Measurements from ENCODE around the gene AGXT.
A peak's percentile ranks its signal among the peaks of the same experiment; 100 is the strongest.
"Not testable (repeated sequence)": the region's sequence is repeated elsewhere in the genome, so short reads cannot be mapped to it uniquely, and the experiment has no call there.

The AGXT gene

DNA sequence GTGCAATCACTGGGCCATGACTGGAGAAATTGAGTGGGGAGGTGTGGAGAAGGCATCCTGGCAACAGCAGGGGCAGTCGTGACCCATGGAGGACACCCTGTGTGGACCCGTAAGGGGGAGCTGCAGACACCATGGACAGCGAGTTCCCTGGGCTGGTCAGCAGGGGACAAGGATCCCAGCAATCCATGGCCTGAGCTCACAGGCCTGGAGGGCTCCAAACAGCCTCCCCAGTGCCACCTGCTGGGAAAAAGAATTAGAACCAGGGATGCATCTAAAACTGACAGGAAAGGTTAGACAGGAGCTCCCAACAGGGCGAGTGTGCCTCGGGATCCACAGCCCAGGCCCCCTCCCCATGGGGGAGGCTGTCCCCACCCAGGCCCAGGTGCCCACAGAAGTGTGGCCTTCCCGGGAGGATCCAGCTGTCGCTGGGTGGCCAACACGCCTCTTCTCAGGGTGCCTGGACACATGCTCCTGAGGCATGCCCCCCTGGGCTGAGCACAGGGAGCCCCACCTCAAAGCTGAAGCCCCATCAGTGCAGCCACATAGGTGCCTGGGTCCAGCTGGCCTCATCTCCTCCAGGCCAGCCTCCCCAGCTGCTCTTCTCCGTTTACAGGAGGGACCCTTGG, 28.1 kb upstream of the AGXT start:
- peak; percentile 25 for DNase-seq

GRCh38 chr2:240846309-240846708, 22.3 kb upstream of the AGXT start:
- not testable (repeated sequence) for DNase-seq

GRCh38 chr2:240846873-240847595, 21.6 kb upstream of the AGXT start:
- no peak for DNase-seq

- DNase-seq, result no peak
These were observed 20.8 kb upstream of the AGXT start for GRCh38 chr2:240847817-240848216.

DNA sequence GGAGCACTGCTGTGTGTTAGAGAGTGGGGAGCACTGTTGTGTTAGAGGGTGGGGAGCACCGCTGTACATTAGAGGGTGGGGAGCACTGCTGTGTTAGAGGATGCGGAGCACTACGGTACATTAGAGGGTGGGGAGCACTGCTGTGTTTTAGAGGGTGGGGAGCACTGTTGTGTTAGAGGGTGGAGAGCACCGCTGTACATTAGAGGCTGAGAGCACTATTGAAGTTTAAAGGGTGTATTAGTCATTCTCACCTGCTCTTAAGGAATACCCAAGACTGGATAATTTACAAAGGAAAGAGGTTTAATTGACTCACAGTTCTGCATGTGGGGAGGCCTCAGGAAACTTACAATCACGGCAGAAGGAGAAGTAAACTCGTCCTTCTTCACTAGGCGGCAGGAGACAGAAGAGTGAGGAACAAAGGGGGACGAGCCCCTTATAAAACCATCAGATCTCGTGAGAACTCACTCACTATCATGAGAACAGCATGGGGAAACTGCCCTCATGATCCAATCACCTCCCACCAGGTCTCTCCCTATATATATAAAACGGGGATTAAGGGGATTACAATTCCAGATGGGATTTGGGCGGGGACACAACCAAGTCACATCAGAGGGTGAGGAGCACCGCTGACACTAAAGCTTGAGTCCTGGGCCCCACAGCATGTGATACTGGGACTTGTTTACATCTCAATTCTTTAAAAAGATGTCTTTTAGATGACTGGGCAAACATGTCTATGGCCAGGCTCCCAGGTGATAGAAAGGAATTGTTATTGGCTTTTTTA, 19.5 kb upstream of the AGXT start:
- DNase-seq, result no peak

GRCh38 chr2:240850026-240850425, 18.6 kb upstream of the AGXT start:
- DNase-seq, result no peak

DNA sequence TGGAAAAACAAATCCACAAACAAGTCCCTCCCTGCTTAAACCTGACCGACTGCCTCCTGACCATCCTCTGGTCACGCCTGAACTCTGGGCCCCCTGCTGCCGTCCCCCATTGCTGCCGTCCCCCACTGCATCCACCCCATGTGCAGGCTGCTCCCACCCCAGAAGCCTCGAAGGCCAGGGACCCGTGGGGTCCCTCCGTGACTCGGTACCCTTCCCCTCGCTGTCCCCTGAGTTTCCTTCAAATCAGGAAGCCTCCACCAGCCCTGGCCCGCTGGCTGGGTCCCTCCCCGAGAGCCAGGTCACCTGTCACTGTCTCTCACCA, 17.9 kb upstream of the AGXT start:
- no peak for DNase-seq

- DNase-seq, result peak; percentile 38
These were observed 17.3 kb upstream of the AGXT start for GRCh38 chr2:240851078-240851991.

DNA sequence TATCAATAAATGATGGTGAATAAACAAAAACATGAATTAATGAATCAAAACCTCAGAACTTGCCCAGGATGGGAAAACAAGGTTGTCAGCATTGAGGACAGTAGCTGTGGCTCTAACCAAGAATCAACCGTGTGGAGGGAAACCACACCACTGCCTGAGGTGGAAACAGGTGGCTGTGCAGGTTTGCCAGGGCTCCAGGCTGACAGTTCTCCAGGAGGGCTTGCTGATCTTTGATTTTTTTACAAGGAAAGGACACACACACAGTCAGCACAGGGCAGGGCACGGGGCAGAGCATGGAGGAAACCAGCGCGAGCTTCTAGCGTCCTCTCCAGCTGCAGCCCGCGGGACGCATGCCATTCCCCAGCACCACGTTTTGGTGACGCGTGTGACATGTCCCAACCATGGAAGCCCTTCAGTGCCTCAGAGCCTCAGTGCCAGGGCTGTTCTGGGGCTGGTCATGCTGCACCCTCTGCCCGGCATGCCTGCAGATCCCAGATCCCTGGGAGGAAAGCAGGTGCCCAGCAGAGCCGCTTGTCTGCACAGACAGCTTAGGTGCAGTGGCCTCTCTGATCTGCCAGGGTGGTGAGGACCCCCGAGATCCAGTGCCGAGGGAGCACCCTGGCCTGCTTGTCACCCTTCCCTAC, 15.8 kb upstream of the AGXT start:
- DNase-seq, result no peak

DNA sequence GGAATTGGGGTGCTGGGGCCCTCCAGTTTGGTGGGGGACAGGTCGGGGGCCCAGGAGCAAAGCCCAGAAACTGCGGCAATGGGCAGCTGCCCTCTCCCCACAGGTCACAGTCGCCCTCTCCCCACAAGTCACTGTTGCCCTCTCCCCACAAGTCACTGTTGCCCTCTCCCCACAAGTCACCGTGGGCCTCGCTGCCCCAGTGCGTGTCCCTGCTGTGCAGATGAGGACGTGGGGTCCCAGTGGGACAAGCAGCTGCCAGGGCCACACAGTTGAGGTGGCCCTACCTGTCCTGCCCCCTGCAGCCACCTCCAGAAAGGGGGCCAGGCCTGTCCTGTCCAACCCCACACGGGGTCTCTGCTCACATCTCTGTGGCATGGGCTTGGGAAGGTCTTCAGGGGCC, 13.0 kb upstream of the AGXT start:
- no peak for DNase-seq

DNA sequence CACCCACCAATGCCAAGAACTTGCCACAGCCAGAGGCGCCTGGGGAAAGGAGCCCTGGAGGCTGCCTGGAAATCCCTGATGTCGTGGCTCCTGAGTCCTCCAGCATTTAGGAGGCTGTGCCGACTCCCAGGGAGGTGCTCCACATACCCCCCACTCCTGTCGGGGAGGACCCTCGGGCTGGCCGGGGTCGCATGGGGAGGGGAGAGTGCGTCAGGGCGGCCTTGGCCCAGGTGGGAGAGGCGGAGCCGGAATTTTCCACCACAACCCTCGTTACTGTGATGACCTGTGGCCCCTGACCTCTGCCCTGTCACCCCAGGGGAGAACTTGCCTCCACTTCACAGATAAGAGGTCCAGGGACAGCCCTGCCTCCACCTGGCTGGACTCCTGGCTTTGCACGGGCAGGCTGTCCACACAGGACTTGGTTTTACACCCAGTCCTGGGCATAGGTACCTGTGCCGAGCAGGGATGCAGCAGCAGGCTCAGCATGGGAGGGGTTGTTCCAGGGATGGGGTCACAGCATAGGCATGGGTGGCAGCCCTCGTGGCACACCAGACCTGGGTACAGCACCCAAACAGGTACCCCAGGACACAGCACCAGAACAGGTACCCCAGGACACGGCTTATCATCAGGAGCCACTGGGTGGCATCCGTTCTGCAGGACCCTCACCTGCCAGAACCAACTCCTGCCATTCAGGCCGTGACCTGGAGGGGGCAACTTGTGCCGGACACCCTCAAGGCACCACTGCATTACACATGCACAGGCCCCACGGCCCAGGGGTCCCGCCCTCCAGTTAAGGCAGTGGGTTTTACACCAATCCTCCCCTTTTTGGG, 12.3 kb upstream of the AGXT start:
- no peak for DNase-seq

DNA sequence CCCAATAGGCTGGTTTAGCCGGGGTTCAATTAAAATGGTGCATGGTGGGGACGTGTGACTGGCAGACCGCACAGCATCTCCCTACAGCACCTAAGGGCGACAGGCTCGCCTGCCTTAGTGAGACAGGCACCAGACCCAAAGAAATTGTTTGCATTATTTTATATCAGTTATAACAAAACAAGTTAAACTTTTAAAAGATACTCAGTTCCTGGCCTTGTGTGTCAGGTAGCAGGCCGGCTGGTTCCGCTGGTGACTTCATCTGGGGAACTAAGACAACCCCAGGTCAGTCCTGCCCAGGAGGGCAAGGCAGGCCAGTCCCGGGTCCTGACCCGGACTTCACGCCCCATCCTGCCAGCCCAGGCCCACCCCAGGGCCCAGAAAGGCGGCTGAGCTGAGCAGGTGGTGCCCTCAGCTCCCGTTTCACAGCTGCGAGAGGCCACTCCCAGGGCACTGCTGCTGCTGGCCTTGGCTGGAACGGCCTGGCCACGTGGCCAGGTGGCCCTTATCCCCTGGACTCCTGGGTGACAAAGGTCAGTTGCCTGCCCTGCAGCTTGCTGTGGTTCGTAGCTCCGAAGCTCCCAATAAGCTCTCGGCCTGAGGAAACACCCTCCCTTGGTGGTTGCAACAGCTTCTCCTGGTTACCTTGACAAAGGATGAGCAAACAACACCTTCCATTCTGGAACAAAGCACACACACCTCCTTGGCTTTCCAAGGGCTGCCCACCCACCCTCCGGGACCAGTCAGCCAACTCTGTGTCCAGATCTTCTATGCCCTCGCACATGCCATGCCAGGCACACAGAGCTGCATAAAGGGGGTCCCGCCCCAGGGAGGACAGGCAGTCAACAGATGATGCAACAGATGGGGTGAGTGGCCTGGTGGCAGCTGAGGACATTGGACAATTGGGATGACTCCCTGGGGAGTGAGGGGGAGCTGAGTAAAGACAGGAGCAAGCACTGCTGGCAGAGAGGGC, 11.3 kb upstream of the AGXT start:
- DNase-seq, result no peak

GRCh38 chr2:240858321-240858720, 10.3 kb upstream of the AGXT start:
- DNase-seq, result no peak

DNA sequence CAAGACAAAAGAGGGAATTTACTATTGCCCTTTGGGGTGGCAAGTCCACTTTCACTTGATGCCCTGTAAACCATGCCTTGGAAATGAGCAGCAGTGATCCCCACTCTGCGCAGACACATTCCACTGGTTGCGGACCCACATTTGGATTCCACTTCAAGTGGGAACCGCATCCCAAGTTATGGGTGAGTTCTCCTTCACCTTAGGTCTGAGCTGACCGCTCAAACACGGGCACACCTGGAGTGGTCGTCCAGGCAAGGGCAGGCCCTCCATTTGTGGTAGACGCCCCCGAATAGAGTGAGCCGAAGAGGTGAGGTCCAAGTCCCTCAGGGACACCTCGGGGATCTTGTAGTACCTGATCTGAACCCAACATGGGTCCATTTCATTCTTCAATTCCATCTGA, 9.8 kb upstream of the AGXT start:
- DNase-seq, result no peak

DNA sequence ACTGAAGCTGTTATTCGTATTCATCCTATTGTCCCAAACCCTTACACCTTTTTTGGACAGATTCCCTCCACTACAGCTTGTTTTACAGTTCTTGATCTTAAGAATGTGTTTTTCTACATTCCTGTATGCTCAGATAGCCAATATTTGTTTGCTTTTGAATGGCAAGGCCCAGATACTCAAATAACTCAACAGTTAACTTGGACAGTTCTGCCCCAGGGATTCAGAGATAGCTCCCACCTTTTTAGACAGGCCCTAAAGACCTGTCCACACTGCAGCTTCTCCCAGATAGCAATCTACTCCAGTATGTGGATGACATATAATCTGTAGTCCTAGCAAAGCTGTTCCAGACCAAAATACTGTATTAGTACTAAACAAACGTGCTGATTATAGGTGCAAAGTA, 7.1 kb upstream of the AGXT start:
- DNase-seq, result no peak

DNA sequence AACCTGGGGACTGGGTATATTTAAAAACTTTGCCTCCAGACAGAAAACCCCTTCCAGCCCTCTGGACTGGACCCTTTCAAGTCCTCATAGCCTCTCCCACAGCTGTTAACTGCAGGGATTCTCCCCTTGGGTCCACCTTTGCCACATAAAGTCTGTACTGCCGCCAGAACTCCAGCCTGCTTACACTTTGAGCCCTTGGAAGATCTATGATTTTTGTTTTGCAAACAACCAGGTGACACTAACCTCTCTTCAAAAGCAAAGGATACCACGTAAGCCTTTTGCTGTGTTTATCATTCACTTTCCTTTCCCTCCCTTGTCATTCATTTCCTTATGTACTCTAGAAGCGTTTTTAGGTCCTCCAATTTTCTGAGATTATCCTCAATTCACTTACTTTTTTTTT, 4.1 kb upstream of the AGXT start:
- DNase-seq, result no peak

DNA sequence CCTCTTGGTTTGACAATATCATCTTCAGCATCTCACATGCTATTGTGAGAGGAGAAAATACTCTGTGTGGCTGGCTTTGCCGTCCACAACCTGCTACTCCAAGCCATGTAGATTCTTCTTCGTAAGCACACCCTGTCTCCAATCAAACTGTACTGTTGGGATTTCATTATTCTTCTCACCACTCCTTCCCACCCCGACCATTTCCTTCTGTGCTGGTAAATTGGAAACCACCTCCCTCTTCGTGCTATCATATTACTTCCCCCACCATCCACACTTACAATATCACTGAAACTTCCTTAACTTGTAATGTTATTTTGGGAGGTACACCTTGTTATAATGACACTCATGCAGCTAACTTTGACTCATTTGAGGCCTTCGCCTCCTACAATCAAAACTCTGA, 3.2 kb upstream of the AGXT start:
- DNase-seq, result no peak

- DNase-seq, result no peak
These were observed 708 bp downstream of the AGXT start for GRCh38 chr2:240869109-240869955.

All from NCI-H1105 (cell line).